Measurements from ENCODE around the gene NT5C1B.

The NT5C1B gene

GRCh38 chr2:18599509-18600254 is 10.3 kb upstream of the NT5C1B start:
- DNase-seq (ENCODE audit: low read depth in 3 of 3) = no peak

DNA sequence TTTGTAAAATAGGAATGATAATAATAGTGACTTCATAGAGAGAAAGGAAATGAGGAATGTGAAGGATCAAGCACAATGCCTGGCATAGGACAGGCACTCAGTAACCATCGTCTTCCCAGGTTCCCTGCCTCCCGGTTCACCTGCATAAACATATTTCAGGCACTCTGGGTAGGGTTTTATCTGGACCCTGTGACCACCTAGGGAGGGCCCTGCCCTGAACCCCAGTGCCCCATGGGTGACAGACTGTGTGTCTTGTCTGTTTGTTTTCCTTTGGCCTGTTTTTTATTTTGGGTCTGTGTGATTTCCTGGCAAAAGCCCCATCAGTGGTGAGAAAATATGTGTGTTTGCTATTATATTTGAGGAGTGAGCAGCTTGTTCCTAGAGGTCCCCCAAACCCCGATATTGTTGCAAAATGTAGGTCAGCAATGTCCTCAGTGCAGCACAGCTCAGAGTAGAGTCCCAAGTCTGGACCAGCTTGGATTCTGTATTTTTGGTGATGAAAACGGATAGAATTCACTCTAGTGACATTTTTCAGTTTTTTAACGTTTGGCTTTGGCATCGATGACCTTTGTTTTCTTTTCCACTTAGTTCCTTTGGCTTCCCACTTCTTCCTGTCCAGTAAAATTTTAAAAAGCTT is 9.6 kb upstream of the NT5C1B start:
- no peak for DNase-seq (ENCODE audit: low read depth in 3 of 3)

DNA sequence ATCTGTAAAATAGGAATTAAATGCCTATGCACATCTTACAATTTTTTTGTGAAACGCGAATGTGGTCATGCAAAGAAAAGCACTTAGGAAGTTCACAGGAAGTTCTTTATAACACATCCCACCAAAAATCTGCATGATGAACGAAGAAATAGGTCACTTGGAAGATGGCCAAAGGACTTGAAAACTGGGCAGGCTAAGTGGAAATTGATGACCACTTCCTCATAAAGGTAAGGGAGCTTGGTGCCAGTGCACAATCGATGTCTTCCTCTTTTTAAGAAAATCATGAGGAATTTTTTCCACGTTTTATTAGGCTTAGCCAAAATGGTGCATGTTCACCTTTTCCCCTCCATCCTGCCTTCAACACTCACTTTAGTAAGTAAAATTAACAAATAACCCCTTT is 8.2 kb upstream of the NT5C1B start:
- DNase-seq (ENCODE audit: low read depth in 3 of 3) = no peak

DNA sequence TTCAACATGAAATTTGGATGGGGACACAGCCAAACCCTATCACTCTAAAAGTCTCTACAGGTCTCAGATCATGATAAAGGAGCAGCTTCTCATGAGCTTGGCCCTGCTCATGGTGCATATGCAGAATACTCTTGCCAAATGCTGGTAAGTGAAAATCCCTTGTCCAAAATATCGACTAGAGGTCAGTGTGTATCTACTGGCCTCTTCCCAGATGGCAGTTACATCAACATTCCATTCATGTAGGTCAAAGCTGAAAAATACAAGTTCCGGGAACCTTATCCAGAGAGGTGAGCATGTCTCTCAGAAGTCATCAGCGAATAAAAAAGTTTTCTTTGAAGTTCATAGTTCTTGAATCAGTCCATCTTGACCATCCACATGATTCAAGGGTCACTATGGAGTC is 7.6 kb upstream of the NT5C1B start:
- DNase-seq (ENCODE audit: low read depth in 3 of 3) = no peak

DNA sequence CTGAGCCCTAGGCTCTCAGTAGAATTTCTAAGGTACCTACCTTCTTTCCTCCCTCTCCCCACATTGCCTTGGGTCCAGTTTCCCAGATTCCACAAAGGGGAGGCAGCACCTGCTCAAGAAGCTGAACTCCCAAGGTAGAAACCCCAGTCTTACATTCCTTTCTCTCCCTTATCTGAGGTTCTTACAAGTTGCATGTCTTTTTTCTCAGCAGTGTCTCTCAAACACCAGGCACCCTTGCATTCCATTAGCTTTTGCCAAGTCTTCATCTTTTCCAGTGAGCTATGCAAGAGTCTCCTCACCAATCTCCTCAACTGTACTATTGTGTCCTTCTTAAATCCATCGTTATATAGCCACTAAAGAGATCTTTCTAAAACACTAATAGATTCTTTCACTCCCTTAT is 4.1 kb upstream of the NT5C1B start:
- no peak for DNase-seq (ENCODE audit: low read depth in 3 of 3)

DNA sequence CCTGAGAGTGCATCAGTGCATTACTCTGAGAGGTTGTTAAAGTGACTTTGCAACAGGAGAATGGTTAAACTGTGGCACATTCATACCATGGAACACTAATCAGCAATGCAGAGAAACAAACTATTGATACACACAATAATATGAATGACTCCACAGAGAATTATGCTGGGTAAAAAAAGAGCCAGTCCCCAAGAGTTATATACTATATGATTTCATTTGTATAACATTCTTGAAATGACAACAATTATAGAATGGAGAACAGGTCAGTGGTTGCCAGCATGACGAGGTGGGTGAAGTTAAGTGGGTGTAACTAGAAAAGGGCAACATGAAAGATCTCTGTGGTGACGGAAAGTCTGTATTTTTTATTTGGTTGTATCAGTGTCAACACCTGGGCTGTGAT is 3.0 kb upstream of the NT5C1B start:
- DNase-seq (ENCODE audit: low read depth in 3 of 3) = no peak

DNA sequence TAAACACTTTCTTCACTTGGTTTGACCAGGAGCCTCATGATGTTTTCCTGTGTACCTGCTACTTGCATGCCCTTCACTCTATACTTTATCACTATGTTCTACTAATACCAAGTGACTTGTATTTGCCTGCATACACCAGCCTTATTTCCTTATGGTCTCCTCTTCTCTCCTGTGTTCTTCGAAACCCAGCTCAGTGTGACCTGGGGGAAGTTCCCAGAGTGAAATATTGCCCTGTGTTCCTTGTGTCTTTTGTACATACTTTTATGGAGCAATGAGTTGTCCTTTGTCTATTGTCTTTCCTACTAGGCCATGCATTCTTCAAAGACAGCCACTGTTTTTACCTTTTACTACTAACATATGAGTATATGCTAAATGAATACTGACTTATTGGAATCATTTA is 567 bp downstream of the NT5C1B start:
- DNase-seq (ENCODE audit: low read depth in 3 of 3) = no peak

- DNase-seq (ENCODE audit: low read depth in 3 of 3) = no peak
Measured at GRCh38 chr2:18588049-18588448, 1.3 kb downstream of the NT5C1B start.

GRCh38 chr2:18585526-18585925 is 3.8 kb downstream of the NT5C1B start:
- no peak for DNase-seq (ENCODE audit: low read depth in 3 of 3)

DNA sequence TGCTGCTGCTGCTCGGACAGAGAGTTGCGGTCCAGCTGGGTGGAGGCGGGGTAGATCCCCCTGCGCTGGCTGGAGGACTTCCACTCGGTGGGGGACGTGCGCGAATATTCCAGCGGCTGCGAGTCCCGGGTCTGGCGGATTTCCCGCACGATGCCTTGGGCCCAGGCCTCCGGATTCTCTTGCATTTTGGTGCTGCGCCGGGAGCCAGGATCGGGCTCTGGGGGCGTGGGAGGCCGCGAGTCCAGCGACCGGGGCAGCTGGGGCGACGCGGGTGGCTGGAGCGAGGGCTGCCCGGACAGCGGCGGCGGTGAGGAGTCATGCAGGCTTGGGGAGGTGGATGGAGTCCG is 4.8 kb downstream of the NT5C1B start:
- DNase-seq (ENCODE audit: low read depth in 3 of 3) = no peak

DNA sequence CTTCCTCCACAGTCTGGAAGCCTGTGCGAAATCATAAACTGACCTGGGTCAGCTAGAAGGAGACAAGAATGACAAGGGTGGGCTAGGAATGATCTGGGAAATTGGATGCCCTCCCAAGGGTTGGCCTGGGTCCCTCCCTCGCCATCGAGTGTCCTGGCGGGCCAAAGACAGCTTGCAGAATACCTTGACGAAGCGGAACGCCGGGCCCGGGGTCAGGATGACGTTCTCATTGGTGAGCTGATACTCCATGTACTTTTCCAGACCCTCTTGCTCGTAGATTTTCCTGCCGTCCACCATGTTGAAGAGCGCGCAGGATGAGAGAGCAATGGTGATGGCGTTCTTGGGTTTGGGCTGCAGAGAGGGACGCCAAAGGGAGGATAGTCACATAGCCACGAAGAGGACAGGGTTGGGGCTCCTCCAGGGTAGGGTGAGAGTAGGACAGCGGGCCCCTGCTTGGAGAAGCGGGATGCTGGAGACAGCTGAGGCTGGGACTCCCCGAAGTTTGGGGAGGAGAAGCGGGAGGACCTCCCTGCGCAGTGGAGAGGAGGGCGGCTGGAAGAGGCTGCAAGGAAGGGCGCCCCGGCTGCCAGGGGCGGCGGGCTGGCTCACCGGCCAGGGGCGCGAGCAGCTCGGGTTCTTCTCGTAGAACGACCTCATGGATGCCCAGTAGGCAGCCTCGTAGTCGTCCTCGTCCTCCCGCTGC is 5.3 kb downstream of the NT5C1B start:
- DNase-seq (ENCODE audit: low read depth in 3 of 3) = no peak

- DNase-seq (ENCODE audit: low read depth in 3 of 3) = no peak
Measured at GRCh38 chr2:18580606-18581005, 8.8 kb downstream of the NT5C1B start.

GRCh38 chr2:18578033-18578432 is 11.3 kb downstream of the NT5C1B start:
- no peak for DNase-seq (ENCODE audit: low read depth in 3 of 3)

- DNase-seq (ENCODE audit: low read depth in 3 of 3) = no peak
Measured at GRCh38 chr2:18566145-18566769, 23.1 kb downstream of the NT5C1B start.

- no peak for DNase-seq (ENCODE audit: low read depth in 3 of 3)
Measured at GRCh38 chr2:18560797-18561085, 28.6 kb downstream of the NT5C1B start.

GRCh38 chr2:18560031-18560796 is 29.2 kb downstream of the NT5C1B start, which contains the start of gene RDH14:
RDH14 (minus strand) TSS chr2:18560653; CDS start chr2:18560572, 81 bp downstream.
- peak; percentile 84 to 86 (median 86) for DNase-seq (ENCODE audit: low read depth in 3 of 3)

DNA sequence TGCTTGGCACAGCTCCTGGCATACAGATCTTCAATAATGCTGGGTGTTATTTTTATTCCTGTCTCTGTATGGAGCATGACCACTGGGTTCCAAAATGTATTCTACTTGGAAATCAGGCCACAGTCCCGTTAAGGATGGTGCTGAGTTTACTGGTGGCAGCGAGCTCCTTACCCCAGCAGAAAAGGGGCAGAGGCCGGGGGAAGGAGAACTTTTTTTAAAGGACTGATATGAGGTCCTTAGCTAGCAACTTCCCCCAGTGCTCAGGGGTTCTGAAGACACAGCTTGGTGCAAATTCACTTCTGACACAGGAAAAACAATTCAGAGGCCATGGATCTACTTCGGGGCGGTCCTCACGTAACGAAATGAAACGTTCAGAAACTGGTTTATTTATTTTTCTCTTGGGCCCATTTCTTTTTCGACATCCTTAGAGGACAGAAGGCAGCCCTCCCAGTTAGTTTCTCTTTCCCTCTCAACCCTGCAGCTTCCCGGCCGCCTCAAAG is 29.8 kb downstream of the NT5C1B start:
- DNase-seq (ENCODE audit: low read depth in 3 of 3) = no peak

- DNase-seq (ENCODE audit: low read depth in 3 of 3) = no peak
Measured at GRCh38 chr2:18558458-18558857, 30.9 kb downstream of the NT5C1B start.

GRCh38 chr2:18557121-18557520 is 32.2 kb downstream of the NT5C1B start:
- DNase-seq (ENCODE audit: low read depth in 3 of 3) = no peak

GRCh38 chr2:18552351-18553077 is 36.9 kb downstream of the NT5C1B start:
- DNase-seq (ENCODE audit: low read depth in 3 of 3) = no peak

DNA sequence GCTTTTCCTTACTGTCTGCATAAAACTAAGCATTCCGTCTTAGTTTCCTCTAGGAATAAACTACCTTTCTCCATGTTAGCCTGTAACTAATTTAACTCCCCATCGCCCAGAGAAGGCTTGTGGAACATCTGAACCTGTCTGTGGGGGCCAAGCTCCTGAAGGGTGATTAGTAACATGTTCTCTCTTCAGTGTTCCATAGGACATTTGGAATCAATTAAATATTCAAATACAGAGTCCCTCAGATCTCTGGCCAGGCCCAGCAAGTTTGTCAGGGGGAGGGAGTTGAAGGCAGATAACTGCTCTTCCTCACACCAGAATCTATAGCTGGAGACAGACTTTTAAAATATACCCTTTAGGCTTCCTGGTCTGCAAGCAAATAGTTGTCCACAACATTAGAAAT is 37.7 kb downstream of the NT5C1B start:
- no peak for DNase-seq (ENCODE audit: low read depth in 3 of 3)
